HuH-7 (cell line): ENCODE results near the gene LIM2.

ENCODE experiments used
- DNase-seq: peaks from one replicate; pipeline ENCODE4 v3.0.0; 2011; ENCODE audit warnings: low spot score

The LIM2 gene

GRCh38 chr19:51365965-51366388 is 21.8 kb downstream of the LIM2 start, which contains the start of gene ETFB:
TSS of gene ETFB (minus strand) at chr19:51366388. CDS start at chr19:51366326, 62 bp downstream.
- no peak for DNase-seq

- no peak for DNase-seq
These were observed 22.4 kb downstream of the LIM2 start for GRCh38 chr19:51365211-51365964.

GRCh38 chr19:51364200-51365106 is 23.3 kb downstream of the LIM2 start:
- no peak for DNase-seq

GRCh38 chr19:51361239-51361638 is 26.5 kb downstream of the LIM2 start:
- no peak for DNase-seq

- DNase-seq: no peak
These were observed 28.5 kb downstream of the LIM2 start for GRCh38 chr19:51359294-51359693.

- DNase-seq: no peak
These were observed 29.8 kb downstream of the LIM2 start for GRCh38 chr19:51357952-51358351.

- no peak for DNase-seq
These were observed 31.5 kb downstream of the LIM2 start for GRCh38 chr19:51356159-51356801.

GRCh38 chr19:51354742-51355148 is 33.0 kb downstream of the LIM2 start:
- peak; percentile 60 for DNase-seq

- DNase-seq: no peak
These were observed 33.6 kb downstream of the LIM2 start for GRCh38 chr19:51354103-51354741.

GRCh38 chr19:51352783-51353360 is 34.9 kb downstream of the LIM2 start:
- no peak for DNase-seq

- no peak for DNase-seq
These were observed 36.3 kb downstream of the LIM2 start for GRCh38 chr19:51351266-51351990.

- no peak for DNase-seq
These were observed 40.4 kb downstream of the LIM2 start for GRCh38 chr19:51347209-51347928.

GRCh38 chr19:51346742-51347141 is 41.0 kb downstream of the LIM2 start:
- no peak for DNase-seq

- no peak for DNase-seq
These were observed 42.6 kb downstream of the LIM2 start for GRCh38 chr19:51345076-51345620.

GRCh38 chr19:51342631-51343569 is 44.9 kb downstream of the LIM2 start:
- DNase-seq: no peak

- no peak for DNase-seq
These were observed 45.7 kb downstream of the LIM2 start, which contains the start of gene VSIG10L for GRCh38 chr19:51341976-51342580. TSS of gene VSIG10L (minus strand) at chr19:51342139. CDS start at chr19:51342124, 15 bp downstream.

GRCh38 chr19:51341066-51341465 is 46.7 kb downstream of the LIM2 start:
- DNase-seq: no peak
